H1 (cell line): ENCODE results near the gene SLC35B4.

Source experiments
- CHD2 ChIP-seq: IDR thresholded peaks from 2 replicates; pipeline ENCODE4 v1.6.1; 2012; ENCODE audit warnings: low read length, improper control_type of control experiment
- EGR1 ChIP-seq: IDR thresholded peaks from 2 replicates; pipeline ENCODE4 v1.6.1; 2011; ENCODE audit warnings: low read depth, low read length, borderline replicate concordance
- HDAC2 ChIP-seq, 2 experiments: fragments of 300-600 bp in 1 of 2; sonication (generic) in 1 of 2; IDR thresholded peaks; 2 replicates each; pipeline ENCODE4 v1.6.1; 2011 to 2012; ENCODE audit warnings: low read depth in 2 of 2, low read length in 2 of 2, mild to moderate bottlenecking in 2 of 2, moderate library complexity in 2 of 2, borderline replicate concordance in 1 of 2, inconsistent platforms in 1 of 2
- KDM1A ChIP-seq: fragments of 200-600, 300-600 bp; sonication (generic); IDR thresholded peaks from 2 replicates; pipeline ENCODE4 v1.7.1; 2016; ENCODE audit warnings: mild to moderate bottlenecking, low read length, borderline replicate concordance
- POLR2A ChIP-seq, 2 experiments: IDR thresholded peaks; 1 replicate in 1 of 2; 2 replicates in 1 of 2; pipeline ENCODE4 v1.6.1; 2011; ENCODE audit warnings: low read depth in 2 of 2, low read length in 2 of 2, mild to moderate bottlenecking in 2 of 2; ENCODE audit errors: control extremely low read depth in 1 of 2
- RFX5 ChIP-seq: IDR thresholded peaks from 2 replicates; pipeline ENCODE4 v1.6.1; 2011; ENCODE audit warnings: low read depth, low read length, improper control_type of control experiment, borderline replicate concordance
- SP1 ChIP-seq: IDR thresholded peaks from 2 replicates; pipeline ENCODE4 v1.6.1; 2011; ENCODE audit warnings: low read depth, low read length
- SRF ChIP-seq: IDR thresholded peaks from 2 replicates; pipeline ENCODE4 v1.6.1; 2011; ENCODE audit warnings: mild to moderate bottlenecking, low read depth, low read length, moderate library complexity
- USF2 ChIP-seq: IDR thresholded peaks from 2 replicates; pipeline ENCODE4 v1.6.1; 2011; ENCODE audit warnings: low read length, improper control_type of control experiment
- TF ChIP-seq, protein P1 (sequence below), 3 experiments: IDR thresholded peaks; 1 replicate in 2 of 3; 2 replicates in 1 of 3; pipeline versions ENCODE4 v1.5.1 to v1.6.1; 2011; ENCODE audit warnings: low read length in 3 of 3, mild to moderate bottlenecking in 3 of 3, inconsistent platforms in 2 of 3, low read depth in 1 of 3, moderate library complexity in 1 of 3; ENCODE audit not compliant: insufficient read depth in 1 of 3; ENCODE audit errors: control extremely low read depth in 1 of 3

DNA sequence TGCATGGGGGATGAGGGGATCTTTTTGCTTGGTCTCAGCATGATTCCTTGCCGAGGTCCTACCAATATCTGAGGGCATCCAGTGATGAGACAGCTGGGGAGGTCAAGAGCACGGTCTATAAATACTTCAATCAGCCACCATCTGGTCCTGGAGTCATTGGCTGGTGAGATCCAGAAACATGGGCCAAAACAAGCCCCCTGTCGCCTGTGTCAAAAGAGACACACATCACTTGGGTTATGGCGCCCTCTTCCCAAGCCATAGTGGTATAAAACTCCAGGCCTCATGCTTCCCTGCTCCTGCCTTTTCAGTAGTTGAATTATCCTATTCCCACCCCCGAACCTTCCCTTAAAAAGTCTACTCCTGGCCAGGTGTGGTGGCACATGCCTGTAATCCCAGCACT, 60.9 kb downstream of the SLC35B4 start:
- no peak for TF ChIP-seq USF2
- TF ChIP-seq SP1, result no peak
- TF ChIP-seq, protein P1, sequence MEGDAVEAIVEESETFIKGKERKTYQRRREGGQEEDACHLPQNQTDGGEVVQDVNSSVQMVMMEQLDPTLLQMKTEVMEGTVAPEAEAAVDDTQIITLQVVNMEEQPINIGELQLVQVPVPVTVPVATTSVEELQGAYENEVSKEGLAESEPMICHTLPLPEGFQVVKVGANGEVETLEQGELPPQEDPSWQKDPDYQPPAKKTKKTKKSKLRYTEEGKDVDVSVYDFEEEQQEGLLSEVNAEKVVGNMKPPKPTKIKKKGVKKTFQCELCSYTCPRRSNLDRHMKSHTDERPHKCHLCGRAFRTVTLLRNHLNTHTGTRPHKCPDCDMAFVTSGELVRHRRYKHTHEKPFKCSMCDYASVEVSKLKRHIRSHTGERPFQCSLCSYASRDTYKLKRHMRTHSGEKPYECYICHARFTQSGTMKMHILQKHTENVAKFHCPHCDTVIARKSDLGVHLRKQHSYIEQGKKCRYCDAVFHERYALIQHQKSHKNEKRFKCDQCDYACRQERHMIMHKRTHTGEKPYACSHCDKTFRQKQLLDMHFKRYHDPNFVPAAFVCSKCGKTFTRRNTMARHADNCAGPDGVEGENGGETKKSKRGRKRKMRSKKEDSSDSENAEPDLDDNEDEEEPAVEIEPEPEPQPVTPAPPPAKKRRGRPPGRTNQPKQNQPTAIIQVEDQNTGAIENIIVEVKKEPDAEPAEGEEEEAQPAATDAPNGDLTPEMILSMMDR (IDR thresholded peaks at IDR 0.05; ENCODE audit: control extremely low read depth in 1 of 3, insufficient read depth in 1 of 3, low read depth in 1 of 3, low read length in 3 of 3), result peak; percentile 25 to 47 (median 41)
- no peak for TF ChIP-seq CHD2
- no peak for TF ChIP-seq HDAC2 (IDR thresholded peaks at IDR 0.05; ENCODE audit: borderline replicate concordance in 1 of 2, low read depth in 2 of 2, low read length in 2 of 2)
- no peak for TF ChIP-seq EGR1
- TF ChIP-seq SRF, result no peak
- no peak for TF ChIP-seq RFX5
- no peak for TF ChIP-seq POLR2A (IDR thresholded peaks at IDR 0.05; ENCODE audit: control extremely low read depth in 1 of 2, low read depth in 2 of 2, low read length in 2 of 2)
- TF ChIP-seq KDM1A, result no peak
